Measurements from ENCODE around the gene ADAM11. TPM values are rescaled to one million over a fixed set of nuclear protein-coding genes. Genes with fewer than 3 reads are reported as not detected.
"Not testable (repeated sequence)": the region's sequence is repeated elsewhere in the genome, so short reads cannot be mapped to it uniquely, and the experiment has no call there.

Gene ADAM11, protein sequence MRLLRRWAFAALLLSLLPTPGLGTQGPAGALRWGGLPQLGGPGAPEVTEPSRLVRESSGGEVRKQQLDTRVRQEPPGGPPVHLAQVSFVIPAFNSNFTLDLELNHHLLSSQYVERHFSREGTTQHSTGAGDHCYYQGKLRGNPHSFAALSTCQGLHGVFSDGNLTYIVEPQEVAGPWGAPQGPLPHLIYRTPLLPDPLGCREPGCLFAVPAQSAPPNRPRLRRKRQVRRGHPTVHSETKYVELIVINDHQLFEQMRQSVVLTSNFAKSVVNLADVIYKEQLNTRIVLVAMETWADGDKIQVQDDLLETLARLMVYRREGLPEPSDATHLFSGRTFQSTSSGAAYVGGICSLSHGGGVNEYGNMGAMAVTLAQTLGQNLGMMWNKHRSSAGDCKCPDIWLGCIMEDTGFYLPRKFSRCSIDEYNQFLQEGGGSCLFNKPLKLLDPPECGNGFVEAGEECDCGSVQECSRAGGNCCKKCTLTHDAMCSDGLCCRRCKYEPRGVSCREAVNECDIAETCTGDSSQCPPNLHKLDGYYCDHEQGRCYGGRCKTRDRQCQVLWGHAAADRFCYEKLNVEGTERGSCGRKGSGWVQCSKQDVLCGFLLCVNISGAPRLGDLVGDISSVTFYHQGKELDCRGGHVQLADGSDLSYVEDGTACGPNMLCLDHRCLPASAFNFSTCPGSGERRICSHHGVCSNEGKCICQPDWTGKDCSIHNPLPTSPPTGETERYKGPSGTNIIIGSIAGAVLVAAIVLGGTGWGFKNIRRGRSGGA
- 1 to 10 TPM; 1.4 to 3.6 (median 1.7) TPM for polyA plus RNA-seq (ENCODE audit: insufficient read length in 10 of 10)
- long read RNA-seq, donor 1, result 0 reads
- long read RNA-seq, donor 2, result 0 reads
- long read RNA-seq, donor 3, result 0 reads
- long read RNA-seq, donor 4, result 0 reads
- long read RNA-seq, donor 5, result 0 reads
- long read RNA-seq, donor 6, result 0 reads
- long read RNA-seq, donor 7, result 0 reads
- long read RNA-seq, donor 8, result 0 reads
- long read RNA-seq, donor 9, result 0 reads

DNA sequence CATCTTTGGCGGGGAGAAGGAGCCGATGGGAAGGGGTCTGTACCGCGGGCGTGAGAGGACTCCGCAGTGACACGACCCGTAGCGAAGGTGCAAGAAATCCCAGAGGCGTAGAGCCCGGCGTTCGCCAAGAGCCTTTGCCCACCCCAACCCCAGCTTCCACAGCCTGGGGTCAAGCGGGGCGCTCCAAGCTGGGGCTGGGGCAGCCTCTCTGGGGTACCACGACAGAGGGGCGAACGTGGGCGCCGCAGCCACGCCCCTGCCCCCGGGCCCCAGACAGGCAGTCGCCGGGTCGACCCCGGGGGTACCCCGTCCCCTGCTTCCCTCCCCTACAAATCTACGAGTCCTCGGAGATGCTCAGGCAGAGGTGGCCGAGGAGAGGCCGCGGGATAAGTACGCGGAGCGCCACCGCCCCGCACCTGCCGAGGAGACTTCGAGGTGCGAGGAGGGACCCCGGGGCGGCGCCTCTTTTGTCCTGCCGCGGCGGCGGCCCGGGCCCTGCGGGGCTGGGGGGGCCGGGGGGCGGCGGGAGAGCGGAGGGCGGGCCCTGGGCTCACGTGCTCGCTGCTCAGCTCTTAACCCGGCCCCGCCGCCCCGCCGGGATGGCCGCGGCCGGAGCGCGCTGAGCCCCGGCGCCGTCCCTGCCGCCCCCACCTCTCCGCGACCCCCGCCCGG lies at the start of gene ADAM11:
Gene ADAM11 (plus strand): TSS at position 575 of the 672 bp plus-strand sequence. CDS start 212 bp downstream, outside the sequence.
- DNase-seq, result peak in 1 of 3 donors; percentile 45

DNA sequence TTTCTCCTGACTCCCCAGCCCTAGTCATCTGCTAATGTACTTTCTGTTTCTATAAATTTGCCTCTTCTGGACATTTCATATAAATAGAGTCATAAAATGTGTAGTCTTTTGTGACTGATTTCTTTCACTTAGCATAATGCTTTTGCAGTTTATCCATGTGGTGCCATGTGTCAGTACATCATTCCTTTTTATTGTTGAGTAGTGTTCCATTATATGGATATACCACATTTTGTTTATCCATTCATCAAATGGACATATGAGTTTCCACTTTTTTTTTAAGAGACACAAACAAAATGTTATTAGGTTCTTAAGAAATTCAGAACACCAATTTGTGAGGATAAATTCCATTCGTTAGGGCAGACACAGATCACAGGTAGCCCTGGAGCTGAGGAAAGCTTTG lies 39.3 kb upstream of the ADAM11 start:
- DNase-seq, result no peak

DNA sequence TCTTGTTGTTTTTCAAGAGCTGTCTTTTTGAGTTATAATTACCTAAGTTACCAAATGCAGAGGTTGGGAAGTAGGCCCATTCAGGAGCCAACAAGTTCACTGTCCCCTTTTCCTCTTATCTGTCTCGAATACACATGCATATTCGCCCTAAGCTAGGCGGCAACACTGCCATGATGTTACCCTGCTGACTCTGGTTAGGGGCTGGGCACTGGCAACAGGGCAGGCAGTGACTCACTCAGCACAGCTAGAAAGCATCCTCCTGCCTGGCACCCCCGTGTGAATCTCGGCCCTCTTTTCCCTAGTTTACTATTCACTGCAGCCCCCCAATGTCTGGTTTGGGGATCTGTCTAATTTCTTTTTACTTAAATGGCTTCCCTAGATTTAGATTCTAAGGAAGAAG lies 36.5 kb upstream of the ADAM11 start:
- DNase-seq, result no peak

DNA sequence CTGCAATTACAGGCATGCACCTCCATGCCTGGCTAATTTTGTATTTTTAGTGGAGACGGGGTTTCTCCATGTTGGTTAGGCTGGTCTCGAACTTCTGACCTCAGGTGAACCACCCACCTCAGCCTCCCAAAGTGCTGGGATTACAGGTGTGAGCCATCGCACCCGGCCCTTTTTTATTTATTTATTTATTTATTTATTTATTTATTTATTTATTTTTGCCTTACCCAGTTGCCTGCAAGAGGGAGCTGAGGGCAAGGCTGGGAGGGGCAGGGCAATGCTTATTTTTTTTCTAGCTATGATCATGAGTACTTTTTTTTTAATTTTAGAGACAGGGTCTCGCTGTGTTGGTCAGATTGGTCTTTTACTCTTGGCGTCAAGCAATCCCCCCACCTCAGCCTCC lies 32.7 kb upstream of the ADAM11 start:
- DNase-seq, result not testable (repeated sequence)

DNA sequence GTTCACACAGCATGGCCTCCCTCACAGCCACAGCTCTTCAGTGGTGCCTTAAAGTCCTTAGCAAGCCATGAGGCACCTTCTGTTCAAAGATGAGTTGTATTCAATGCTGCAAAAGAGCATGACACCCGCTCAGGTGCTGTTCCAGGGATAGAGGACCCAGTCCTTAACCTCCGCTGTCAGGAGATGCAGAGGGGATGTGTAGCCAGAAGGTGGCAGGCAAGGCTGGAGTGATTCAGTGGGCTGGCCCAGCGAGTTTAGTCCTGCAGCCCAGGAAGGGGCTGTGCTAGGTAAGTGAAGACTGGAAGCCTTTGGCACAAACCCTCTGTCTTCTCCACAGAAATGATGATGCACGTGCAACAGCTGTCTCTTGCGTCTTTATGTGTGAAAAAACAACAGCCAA lies 25.0 kb upstream of the ADAM11 start:
- peak in 1 of 3 donors; percentile 23 for DNase-seq

DNA sequence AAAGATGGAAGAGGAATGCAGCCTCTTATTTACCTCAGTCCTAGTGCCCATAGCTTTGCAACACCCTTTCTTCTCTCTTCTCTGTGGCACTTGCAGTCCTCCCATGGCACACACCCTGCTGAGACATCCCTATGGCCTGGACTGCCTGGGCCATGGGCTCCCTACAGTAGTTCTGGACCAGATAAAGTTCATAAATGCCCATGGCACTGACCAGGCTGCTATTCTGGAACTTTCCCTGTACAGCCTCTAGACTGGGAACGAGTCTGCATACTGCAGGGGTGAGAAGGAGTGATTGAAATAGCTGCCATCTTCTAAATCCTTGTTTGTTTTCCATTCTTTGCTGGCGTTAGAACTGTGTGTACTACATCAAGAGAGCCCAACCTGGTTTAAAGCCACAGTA lies 24.5 kb upstream of the ADAM11 start:
- DNase-seq, result no peak

DNA sequence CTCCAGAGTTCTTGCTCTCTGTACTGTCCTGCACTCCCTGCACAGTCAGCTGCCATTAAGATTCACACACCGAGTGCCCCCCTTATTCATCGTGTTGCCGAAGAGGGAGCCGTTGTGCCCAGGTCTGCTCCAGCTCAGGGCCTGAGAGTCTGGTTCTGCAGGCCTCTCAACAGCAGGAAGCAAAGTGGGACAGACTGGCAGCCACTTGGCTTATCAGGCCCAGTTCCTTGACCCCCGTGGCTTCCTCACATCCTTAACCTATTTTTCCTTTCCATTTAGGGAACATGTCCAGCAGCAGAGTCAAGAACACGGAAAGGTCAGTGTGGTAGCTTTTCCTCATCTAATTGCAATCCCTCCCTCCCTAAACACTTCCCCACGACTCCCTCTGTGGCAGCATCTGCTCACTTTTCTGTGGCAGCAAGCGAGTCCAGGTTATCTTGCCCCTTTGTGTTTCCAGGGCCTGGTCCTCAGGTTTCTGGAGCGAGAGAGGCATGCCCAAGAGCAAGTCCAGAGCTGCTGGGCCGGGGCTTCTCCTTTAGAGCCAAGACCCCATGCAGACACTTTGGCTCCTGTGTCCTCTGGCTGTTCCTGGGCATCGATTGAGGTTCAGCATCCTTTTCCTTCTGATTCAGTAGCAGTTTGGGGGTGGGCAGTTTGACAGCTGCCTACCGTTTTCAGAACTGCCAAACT lies 22.1 kb upstream of the ADAM11 start:
- no peak for DNase-seq

DNA sequence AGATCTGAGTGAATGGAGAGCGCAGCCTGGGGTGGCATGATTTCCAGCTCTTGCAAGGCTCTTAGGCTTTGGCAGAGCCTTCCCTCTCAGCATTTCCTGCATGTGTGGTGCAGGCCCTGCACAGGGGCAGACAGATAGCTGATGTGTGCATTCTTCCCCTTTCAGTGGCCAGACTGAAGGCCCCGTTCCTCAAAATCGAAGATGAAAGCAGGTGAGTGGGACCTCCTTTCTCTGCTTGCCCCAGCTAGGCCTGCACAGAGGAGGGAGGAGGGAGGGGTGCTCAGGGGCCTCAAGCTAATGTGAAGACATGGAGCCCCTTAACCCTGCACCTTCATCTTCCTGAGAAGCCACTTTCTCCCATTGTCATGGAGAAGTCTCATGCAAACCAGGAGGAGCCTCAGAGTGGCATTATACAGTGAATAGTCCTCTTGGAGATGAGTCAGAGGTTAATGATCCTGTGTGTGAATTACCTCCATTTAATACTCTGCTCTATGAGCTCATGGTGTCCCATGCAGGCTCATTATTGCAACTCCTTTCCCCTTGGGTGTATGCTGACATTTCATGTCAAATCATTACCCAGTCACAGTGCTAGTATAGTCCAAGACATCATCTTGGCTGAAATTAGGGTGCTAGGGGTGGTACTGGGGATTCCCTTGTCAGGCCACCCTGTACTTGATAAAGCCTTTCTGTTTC lies 20.4 kb upstream of the ADAM11 start:
- DNase-seq, result no peak

DNA sequence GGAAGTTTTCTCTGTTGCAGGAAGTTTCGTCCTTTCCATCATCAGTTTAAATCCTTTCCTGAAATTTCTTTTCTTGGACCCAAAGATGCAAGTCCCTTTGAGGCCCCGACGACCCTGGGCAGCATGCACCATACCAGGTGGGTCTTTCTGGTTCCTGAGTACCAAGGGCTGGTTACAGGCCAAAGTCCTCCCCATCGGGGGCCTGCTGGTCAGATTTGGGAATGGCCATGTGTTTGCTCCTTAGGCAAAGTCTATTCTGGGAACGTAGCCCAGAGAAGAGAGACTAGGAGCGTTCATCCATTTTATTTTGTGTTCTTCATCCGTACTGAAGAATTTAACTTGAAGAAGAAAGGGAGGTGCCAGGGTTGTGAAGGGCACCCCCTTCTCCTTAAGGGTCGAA lies 17.5 kb upstream of the ADAM11 start:
- DNase-seq, result no peak

DNA sequence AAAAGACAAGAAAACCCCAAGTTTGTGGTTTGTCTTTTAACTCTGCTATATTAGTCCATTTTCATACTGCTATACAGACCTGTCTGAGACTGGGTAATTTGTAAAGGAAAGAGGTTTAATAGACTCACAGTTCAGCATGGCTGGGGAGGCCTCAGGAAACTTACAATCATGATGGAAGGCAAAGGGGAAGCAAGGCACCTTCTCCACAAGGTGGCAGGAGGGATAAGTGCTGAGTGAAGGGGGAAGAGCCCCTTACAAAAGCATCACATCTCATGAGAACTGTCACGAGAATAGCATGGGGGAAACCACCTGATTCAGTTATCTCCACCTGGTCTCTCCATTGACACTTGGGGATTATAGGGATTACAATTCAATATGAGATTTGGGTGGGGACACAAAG lies 13.5 kb upstream of the ADAM11 start:
- DNase-seq, result no peak

DNA sequence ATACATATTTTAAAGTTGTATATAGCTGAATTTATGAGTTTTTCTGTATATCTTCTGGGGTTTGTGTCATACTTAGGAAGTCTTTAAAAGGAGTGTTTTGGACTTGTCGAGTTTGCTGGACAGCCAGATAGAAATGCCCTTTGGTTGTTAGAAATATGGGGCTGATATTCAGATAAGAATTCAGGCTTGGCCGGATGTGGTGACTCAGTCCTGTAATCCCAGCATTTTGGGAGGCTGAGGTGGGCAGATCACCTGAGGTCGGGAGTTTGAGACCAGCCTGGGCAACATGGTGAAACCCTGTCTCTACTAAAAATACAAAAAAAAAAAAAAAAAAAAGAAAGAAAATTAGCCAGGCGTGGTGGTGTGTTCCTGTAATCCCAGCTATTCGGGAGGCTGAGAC lies 13.1 kb upstream of the ADAM11 start:
- DNase-seq, result not testable (repeated sequence)

DNA sequence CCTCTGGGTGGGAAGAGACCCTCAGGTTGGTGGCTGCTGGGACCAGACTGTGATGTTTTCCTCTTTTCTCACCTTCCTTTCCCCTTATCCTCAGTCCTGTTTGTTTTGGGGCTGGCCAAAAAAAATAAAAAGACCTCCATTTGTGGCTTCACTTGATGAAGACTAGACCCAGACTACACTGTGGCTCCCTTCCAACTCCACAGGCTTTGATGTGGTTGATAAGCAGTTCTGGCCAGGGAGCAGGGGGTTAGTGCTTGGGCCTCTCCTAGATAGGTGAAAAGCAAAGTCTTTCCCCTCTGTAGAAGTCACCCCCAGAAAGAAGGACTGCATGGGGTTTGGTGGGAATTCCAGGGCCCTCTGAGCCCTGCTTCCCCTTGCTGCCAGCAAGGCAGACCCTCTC lies 11.2 kb upstream of the ADAM11 start:
- DNase-seq, result no peak

DNA sequence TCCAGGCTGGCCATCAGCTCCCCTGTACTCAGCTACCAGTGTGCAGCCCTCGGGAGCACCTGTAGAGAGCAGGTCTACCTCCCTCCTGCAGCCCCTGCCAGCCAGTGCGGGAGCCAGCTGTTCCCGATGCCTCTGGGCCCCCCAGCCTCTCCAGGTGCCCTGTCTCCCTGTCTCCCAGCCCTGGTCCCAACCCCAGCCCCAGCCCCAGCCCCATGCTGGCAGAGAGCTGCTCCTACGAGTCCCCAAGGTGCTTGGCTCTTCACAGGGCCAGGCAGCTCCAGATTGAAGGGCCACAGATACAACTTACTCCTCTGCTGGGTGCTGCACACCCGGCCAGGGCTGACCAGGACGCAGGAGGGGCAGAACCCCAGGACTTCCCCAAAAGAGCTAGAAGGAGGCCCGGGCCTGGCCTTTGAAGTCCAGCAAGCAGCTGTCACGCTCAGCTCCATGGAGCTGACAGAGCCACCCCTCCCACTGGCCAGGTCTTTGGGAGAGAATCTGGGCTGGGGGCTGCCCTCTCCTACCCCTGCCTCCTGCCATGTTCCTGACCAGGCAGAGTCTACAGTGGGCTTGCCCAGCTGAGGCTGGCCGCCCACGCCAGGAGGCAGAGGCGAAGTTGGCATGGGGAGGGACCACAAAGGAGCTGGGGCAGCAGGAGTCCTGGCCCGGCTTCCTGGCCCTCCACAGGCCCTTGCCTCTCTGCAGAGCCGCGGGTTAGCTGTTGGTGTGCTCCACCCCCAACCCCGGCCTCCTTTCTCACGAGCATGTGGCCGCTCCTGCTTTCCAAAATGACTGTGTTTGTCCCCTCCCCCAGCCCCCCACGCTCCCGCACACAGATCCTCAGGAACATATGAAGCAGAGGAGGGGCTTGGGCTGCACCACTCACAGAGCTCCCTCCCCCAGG lies 9.5 kb upstream of the ADAM11 start:
- peak in 2 of 3 donors; percentile 56 to 74 for DNase-seq

DNA sequence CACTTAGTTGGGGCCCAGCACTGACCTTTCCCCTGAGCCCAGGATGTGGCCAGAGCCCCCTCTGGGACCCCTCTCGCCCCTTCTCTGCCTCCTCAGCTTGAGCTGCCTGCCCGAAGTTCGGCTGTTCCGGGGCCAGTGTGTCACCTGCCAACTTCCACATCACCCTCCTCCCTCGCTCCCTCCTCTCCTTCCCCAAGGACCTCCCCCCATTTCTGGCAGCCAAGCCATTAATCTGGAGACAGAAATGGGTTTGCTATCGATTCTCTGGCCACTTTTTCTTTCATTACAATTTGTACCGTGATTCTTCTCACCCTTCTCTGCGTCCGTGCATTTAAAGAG lies 8.8 kb upstream of the ADAM11 start:
- peak in 2 of 3 donors; percentile 12 to 86 for DNase-seq

DNA sequence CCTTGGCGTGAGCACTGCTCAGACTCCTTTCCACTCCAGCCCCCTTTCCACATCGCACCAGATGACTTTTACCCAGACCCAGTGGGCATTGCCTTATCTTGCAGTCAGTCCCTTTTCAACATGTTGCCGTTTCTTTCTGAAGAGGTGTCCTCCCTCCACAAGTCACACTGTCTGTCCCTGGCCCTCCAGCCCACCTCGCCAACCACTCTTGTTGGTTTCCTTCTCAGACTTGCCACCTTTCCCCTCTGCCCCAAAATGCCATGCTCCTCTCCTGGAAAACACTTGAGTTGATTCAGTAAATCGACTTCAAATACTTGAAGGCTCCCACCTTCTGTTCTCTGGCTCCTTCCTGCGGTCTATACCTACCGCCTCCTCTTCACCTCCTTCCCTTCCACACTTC lies 7.5 kb upstream of the ADAM11 start:
- DNase-seq, result no peak

DNA sequence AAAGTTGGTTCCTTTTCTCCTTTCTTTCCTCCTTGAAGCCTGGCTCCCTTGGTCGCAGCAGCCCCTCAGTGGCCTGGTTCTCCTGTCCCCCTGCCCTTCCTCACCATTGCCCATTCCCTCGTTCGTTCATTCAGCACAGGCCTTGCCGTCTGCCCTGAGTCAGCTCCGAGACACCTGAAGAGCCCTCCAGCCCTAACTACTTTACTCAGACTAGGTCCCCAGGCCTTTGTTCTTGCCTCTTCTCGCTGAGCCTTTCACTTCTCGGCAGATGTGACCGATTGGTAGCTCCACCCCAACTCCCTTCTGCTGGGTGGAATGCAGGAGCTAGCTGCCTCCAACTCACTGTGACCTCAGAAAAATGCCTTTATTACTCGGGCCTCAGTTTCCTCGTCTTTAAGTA lies 7.0 kb upstream of the ADAM11 start:
- no peak for DNase-seq

DNA sequence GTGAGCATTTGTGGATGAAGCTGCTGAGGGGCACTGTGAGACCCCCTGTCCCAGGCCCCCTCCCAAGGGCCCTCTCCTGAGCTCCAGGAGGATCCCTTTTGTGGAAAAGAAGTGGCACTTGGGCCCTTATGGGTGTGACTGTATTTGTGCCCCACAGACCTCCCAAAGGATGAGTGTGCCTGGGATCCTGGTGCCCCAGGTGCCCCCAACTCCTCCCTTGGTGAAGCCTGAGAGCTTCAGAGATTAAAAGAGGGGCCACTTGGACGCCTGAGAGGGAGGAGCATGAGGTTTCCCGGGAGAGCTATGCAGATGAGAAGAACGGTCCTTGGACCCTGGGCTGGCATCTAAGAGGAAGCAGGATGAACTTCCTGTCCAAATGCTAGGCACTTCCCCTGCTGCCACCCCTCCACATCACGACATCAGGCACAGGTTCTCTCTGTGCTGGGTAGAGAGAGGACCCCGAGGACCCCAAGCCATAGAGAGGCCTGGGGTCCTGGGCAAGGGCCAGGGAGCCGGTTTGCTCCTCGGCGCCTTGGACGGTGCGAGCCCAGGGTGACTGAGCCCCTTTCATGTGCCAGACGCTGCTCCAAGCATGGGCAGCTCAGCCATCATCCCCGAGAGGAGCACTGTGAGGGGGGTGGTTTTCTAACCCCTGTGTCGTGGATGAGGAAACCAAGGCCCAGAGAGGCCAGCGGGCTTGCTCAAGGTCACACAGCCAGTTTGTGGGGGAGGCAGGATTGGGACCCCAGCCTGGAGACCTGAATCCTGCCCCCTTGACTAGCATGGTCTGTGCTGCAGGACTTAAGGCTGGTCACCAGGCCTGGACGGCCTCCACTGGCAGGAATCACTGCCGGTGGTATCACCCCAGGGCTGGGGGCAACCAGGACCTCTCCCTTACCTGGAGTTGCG lies 5.6 kb upstream of the ADAM11 start:
- no peak for DNase-seq

DNA sequence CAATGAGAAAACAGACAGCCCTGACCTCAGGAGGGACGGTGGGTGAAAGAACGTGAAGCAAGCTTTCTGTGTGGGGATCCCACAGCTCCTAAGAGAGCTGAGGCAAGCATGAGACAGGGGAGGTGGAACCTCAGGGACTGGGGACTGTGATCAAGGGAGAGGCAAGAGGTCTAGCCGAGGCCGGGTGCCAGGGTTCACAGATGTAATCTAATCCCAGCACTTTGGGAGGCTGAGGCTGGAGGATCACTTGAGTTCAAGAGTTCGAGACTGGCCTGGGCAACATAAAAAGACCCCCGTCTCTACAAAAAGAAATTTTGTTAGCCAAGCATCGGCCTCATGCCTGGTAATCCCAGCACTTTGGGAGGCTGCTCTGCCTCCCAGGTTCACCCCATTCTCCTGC lies 4.5 kb upstream of the ADAM11 start:
- no peak for DNase-seq

DNA sequence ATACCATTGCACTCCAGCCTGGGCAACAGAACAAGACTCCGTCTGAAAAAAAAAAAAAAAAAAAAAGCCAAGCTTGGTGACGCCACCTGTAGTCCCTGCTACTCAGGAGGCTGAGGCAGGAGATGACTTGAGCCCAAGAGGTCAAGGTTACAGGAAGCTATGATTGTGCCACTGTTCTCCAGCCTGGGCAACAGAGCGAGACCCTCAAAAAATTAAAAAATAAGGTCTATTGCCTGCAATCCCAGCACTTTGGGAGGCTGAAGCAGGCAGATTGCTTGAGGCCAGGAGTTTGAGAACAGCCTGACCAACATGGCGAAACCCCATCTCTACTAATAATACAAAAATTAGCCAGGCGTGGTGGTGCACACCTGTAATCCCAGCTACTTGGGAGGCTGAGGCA lies 3.6 kb upstream of the ADAM11 start:
- not testable (repeated sequence) for DNase-seq

Data from muscle of back (tissue), 13 donors.